ENCODE data around the gene SUSD2.

- TF ChIP-seq CBX8 (IDR thresholded peaks at IDR 0.05; ENCODE audit: borderline replicate concordance, low read depth, low read length), result no peak
- TF ChIP-seq CTCF (IDR thresholded peaks at IDR 0.05; ENCODE audit: control extremely low read depth in 1 of 3, insufficient read depth in 1 of 3, low read depth in 1 of 3, low read length in 3 of 3), result no peak
- no peak for TF ChIP-seq EZH2 (IDR thresholded peaks at IDR 0.05; ENCODE audit: low read depth, low read length, severe bottlenecking)
- no peak for TF ChIP-seq RAD21 (IDR thresholded peaks at IDR 0.05 in 1 of 2, conservative IDR thresholded peaks at IDR 0.05 in 1 of 2; ENCODE audit: low read depth in 2 of 2, low read length in 2 of 2)
- no peak for TF ChIP-seq MAFK (IDR thresholded peaks at IDR 0.05; ENCODE audit: low read depth, low read length)
- TF ChIP-seq GABPA (IDR thresholded peaks at IDR 0.05; ENCODE audit: borderline replicate concordance, insufficient read depth, low read length), result no peak
- TF ChIP-seq MAX (IDR thresholded peaks at IDR 0.05), result no peak
- no peak for TF ChIP-seq BCL11A (IDR thresholded peaks at IDR 0.05; ENCODE audit: low read depth in 2 of 2, low read length in 2 of 2)
Observed at GRCh38 chr22:24148266-24149197, 32.8 kb upstream of the SUSD2 start.
